ENCODE data around the gene SH3RF1.

The SH3RF1 gene

DNA sequence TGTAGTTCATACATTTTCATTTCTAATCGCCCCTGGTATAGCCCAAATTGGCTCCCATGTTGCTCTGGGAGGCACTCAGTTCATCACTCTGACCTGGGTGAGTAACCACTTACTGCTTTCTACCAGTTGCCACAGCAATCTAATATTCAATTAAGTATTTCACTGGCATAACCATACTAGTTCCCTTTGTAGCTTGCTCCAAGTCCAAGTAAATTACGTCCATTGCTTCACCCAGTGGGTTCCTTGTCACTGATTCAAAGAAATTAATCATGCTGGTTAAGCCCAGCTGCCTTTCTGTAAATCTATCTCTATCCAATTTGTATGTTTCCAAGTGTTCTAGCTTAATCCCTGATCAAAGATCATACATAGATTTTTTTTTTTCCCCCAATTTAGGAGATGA, 168.7 kb downstream of the SH3RF1 start:
- ATAC-seq (no peak), DNase-seq (no peak)

DNA sequence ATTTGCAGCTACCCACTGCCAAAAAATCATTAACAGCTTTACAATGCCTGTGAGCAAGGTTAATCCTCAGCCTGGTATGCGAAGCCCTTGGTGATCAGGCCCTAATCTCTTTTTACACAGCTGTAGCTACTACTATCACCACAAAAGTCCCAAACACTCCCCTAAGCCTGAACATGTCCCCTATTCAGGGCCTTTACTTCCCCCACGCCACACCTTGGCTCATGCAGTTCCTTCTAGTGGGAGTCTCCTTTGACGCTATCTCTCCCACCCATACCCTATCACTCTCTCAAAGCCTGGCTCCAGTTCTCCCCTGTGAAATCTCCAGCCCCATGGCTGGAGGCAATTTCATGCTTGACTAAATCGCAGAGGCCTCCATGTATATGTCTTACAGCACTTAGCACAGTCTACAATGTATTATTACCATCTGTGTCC, 170.1 kb downstream of the SH3RF1 start:
- ATAC-seq (peak; percentile 12), DNase-seq (no peak)

DNA sequence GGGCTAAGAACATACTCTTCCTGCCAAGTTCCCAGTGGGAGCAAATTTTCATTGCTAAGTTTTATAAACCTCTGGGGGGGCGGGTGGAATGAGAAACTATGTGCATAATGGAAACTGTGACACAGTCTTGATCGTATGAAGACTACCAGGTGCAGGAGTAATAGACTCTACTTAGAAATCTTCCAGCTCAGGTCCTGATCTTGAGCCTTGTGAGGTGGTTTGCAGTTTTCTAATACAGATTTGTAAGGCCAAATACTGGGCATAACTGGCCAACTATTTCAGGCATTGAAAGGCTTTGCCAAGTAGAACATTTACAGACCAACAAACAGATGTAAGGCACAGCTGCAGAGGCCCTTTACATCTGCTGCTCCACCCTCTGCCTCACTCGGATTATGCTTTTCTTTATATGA, 171.0 kb downstream of the SH3RF1 start:
- ATAC-seq (no peak), DNase-seq (no peak)

DNA sequence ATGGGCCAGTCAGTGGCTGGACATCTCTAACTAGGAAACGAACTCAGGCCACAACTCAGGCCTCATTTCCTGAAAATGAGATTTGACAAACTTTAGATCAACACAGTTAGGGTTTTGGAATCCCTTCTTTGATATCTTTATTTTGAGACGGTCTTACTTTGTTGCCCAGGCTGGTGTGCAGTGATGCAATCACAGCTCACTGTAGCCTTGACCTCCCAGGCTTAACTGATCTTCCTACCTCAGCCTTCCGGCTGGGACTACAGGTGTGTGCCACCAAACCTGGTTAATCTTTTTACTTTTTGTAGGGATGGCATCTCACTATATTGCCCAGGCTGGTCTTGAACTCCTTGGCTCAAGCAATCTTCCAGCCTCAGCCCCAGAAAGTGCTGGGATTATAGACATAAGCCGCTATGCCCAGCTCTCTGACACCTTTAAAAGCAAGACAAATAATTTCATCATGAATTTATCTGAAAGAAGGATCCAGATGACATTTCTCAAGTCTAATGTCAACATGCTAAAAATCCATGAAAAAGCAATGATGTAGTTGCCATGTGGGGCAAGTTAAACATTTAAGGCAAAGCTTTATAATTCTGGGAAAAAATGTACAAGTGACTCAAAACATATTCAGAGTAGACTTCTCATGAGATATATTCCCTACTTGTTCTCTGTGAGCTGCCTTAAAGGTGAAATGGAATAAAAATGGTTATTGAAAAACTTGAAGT, 171.6 kb downstream of the SH3RF1 start:
- ATAC-seq (no peak), DNase-seq (no peak)

DNA sequence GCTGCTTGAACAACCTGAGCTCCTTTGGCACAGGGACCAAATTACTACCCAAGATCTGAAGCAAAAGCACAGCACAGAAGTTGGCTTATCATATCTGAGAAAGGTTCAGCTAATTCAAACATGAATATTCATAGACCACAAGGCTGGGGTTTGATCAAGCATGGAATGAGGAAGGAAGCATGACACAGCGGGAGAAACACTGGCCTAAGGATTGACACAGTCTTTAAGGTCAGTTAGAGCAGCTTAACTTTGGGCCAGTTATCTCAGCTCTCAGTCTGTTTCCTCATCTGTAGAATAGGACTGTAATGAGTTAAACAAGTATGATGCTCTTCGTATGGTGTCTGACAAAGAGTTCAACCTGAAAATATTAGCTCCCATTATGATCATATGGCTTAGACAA, 172.2 kb downstream of the SH3RF1 start:
- ATAC-seq (no peak), DNase-seq (no peak)

DNA sequence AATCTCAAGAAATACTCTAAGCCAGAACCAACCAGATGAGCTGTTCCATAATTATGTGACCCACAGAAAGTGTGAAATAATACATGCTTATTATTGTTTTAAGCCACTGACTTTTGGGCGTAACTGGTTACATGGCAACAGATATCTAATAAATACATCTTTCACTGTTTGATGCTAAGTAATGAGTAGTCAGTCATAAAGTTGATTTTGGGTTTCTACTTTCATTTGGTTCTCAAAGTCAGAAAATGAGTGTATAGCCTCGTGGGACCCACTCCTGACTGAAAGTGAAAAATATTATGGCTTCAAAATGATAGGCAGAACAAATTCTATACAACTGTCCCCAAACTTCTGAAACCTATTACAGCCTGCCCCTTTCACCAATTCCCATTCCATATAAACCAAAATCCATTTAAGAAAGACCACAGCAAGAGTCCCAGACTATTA, 172.7 kb downstream of the SH3RF1 start:
- DNase-seq (no peak), ATAC-seq (no peak)

DNA sequence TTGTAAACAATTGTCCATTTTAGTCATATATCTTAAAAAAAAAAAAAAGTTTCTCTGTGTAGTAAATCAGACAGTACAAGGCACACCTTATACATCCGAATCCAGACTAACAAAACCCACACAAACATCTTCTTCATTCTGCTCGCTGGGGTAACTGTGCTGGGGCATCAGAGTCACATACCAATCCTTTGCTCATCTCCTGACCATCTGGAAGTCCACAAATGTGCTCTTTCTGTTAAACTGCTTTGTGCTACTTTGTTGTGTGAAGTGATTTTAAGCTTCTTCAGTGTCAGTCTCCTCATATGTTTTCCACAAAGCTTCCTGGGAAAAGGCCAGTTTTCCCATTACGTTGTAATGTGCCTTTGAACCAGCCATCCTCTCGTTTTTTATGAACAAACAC, 174.5 kb downstream of the SH3RF1 start:
- DNase-seq (no peak), ATAC-seq (no peak)

DNA sequence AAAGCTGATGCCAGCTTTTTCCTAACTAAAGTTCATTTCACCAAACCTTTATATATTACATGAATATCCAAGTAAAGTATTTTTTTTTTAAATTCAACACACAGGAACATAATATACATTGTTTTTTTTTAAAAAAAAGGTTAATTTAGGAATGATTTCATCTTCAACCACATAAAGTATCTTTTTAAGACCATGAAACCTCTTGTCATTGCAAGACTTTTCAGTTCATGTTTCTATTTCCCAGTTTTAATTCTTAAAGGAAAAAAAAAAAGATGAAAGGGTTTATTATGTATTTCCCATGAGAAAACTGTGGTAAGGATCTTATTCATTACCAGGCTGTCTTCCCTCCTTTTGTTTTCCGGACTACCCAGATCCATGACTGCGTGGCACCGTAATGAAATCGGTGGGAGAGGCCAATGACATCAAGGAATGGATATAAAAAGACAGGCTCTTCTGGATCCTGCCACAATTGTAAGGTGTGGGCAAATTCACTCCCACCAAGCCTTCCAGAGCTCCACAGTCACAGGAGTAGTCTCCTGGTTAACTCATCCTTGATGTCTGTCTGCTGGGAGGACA, 176.0 kb downstream of the SH3RF1 start:
- no peak for DNase-seq
- ATAC-seq: no peak

DNA sequence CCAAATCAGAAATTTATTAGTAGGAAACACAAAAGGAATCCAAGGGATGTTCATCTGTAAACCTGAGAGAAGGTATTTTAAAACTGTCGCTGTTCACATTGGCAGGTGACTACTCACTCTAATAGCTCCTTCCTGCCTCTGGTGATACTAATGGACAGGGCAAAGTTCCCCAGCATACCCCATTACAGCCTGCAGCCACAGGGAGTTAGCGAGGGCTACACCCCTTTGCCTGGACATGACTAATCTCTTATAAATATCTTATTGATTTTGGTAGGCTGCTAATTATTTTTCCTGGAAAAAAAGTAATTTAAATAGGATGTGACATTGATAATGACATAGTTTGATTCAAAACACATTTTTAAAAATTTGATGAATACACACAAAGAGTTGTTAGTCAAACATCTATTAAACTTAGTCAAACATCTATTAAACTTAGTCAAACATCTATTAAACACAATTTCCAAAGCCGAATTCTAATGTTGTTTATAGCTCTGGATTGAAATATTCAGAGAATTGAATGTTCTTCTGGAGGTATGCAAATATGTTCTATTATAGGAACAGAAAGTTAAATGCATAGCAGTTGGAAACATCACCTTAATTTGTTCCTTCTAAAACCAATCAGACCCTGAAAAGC, 177.8 kb downstream of the SH3RF1 start:
- DNase-seq (no peak), ATAC-seq (no peak)

DNA sequence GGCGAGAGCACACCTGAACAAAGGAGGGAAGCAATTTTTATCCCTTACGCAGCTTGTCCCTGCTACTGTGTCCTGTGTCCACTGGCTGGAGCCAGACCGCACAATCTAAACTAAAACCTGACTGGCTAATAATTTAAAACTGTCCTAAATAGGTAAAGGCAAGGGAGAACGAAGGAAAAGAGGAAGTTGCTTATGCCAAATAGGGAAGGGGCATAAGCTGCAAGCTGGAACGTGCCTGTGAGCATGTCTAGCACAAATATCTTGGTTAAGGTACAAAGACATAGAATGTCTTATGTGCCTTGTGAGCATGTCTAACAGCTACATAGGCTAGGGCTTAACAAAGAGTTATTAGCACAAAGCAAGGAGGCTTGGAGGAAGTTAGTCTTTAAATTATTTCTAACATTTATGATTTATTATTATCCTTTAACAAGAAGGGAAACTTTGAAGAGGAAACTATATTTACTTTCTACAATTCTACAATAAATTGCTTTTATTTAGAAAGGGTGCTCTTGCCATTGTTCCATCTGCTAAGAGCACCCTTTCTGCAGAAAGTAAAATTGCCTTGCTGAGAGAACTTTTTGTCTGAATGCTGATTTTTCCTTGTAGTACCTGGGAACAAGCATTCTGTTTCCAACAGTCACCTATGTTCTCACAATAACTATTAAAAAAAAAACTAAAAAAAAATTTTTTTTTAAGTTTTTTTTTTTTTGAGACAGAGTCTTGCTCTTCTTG, 180.1 kb downstream of the SH3RF1 start:
- ATAC-seq: no peak
- no peak for DNase-seq

DNA sequence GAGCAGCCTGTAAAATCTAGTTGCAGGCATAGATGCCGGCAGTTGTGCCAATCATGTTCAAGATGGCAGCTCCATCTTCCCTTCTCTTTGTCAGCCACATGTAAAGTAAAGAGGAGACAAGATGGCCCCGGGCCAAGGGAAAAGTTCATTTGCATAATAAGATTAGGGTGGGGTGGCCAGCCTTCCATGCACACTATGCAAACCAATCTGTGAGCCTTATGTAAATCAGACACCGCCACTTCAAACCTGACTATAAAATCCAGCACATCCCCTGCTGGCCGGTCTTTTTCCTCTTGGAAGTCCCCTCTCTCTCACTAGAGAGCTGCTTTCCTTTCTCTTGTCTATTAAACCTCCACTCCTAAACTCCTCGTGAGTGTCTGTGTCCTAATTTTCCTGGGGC, 181.8 kb downstream of the SH3RF1 start:
- no peak for ATAC-seq
- no peak for DNase-seq

DNA sequence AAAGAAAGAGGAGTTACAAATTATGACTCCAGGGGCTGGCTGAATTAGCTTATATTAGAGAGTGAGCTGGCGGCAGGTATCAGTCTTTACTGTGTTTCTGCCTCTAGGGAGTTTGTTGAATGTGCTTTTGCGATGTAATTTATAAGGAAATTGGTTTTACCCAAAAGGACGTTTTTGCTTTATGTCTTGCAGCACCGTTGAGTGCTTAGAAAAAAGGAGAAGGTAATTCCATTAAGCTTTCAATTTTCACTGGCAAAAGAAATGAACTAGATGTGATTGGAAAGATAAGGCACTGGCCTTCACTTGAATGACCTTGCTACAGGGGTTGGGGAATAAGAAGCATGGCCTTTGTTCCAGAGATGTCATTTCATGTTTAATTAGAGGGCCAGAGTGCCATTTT, 185.8 kb downstream of the SH3RF1 start:
- DNase-seq (no peak), ATAC-seq (no peak)

DNA sequence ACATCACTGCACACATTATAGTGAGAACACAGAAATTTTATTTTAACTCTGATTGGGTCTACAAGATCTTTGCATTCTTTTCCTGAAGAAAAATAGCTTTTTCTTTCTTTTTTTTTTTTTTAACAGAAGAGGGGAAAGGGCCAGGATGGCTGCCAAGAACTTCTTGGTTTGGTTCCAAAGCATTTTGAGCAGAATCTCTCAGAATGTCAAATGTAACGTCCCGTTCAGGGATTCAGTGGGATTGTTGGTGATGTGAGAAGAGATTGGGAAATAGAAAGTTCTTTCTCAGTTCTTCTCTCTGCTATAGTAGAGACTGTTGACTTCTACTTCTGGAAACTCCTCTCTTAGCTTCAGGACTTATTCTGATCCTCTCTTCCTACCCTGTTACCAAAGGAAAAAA, 189.8 kb downstream of the SH3RF1 start:
- DNase-seq: no peak

DNA sequence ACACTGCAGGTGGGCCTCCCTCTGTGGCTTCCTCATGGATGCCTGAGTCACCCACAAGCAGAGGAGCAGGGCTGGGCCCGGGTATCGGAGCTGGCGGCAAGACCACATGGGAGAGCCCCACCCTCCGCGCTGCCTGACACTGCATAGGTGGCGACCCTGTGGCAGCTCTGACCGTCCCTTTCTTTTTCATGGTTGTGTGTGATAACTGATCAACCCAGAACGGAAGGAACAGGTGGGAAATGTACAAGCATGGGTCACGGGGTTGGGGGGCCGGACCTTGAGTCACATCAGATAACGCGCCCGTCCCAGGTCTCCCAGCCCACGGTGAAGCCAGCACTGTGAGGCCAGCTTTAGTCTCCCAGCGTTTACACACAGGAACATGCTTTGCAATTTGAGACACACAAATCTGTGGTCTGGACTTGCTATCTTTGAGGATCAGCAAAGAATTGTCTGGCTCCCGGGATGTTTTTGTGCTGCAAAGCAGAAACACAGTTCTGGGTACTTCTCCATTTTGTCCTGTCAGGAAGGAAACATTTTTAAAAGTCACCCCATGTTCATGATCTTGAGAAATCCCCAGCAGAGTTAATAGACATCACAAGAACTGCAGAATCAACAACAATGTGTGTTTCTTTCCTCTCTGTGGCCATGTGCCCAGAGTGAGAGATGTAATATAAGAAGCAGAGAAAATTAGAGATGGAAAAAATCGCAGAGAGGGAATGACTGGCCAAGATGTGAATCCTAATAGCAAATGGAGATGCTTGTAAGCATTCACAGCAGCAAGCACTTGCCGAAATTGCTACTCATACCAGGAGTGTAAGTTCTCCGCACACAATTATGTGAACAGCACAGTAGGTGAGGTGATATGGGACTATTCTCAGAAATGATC, 190.6 kb downstream of the SH3RF1 start:
- DNase-seq: peak; percentile 49
- ATAC-seq: peak; percentile 88

More for the DNA sequence above, 189.8 kb downstream of the SH3RF1 start:
- ATAC-seq: no peak

DNA sequence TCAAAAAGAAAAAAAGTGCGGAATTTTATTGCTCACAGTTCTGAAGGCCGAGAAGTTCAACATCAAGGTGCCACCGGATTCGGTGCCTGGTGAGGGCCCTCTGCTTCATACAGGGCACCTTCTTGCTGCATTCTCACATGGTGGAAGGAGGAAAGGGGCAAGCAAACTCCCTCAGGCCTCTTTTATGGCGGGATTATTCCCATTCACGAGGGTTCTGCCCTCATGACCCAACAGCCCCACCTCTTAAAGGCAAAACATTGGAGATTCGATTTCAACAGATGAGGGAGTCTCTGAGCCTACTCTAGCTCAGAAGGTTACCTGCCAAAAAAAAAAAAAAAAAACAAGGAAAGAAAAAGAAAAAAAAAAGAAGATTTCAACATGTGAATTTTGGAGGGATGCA, 196.6 kb downstream of the SH3RF1 start:
- no peak for ATAC-seq

DNA sequence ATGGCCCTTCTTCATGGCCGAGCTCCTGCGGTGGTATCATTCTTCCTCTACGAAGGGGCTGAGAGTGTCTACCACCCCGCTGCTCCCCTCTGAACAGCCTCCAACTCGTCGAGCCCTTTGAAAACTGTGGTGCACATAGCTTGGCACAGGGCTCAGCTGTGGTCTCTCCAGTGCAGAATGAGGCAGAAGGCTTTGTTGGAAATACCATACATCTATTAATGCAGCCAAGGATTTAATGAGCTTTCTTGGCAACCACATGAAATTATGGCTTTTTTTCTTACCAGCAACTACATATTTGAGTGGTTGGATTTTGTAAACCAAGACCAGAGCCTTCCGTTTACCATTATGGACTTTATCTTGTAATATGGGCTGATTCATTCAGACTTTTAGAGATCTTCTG, 199.0 kb downstream of the SH3RF1 start:
- no peak for ATAC-seq
- DNase-seq: no peak

More for the DNA sequence above, 196.6 kb downstream of the SH3RF1 start:
- no peak for DNase-seq

DNA sequence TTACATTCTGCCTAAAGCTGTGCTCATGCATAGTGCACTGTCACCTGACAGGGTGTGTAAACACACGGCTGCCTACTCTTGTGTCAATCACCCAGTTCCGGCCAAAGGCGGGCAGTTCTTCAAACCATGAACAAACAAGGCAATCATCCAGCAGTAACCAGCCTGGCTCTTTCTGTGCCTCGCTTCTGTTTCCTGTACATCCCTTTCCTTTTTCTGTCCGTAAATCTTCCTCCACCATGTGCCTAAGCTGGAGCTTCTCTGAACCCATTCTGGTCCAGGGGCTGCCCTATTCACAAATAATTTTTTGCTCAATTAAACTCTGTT, 199.9 kb downstream of the SH3RF1 start:
- no peak for DNase-seq
- no peak for ATAC-seq

DNA sequence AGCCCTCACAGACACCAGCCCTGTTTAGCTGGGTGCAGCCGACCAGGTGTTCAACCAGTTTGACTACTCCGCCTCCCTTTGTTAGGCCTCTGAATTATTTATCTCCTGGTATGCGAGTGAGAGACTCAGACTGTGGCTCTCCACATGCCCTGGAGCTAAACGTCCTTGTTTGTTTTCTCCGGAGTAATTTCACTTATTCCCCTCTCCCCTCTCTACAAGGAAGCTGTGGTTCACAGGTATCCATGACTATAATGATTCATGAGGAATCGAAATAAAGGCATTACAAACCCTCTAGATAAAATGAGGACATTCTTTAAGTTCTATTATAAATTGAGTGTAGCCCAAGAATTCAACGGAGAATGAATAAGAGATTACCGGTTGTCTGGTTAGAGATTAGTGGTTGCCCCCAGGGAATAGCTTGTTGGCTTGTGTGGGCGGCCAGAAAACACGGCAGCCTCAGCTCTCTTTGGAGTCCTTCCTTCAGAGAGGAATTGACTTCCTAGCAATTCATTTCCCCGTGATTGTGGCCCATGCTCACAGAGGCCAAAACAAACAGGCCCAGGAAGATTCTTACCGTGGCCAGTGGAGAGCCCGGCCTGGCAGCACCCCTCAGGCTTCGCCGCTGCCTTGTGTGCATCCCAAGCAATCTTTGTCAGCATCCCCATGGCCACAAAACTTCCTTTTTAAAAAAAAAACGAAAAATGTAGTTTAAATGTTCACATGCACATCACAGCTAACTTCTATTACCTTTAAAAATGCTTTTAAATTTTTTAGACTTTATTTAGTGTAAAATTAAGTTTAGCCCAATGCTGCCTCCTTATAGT, 200.5 kb downstream of the SH3RF1 start:
- DNase-seq (no peak), ATAC-seq (no peak)

DNA sequence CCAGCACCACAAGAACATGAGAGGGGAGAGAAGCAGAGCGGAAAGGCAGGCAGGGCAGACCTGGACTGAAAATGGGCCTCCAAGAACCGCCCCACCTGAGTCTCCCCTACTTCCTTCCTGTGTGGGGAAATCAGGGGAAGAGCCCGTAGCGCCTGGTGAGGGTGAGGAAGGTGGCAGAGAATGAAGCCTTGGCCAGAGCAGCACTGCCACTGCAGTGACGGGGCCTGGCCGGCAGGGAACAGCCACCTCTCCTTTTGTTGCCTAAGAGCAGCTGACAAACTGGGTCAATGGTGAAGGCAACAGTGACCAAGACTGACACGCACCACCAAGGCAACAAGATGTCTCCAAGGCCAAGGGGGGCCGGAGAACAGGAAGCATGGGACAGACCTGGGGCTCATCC, 202.3 kb downstream of the SH3RF1 start:
- no peak for ATAC-seq
- DNase-seq: no peak

DNA sequence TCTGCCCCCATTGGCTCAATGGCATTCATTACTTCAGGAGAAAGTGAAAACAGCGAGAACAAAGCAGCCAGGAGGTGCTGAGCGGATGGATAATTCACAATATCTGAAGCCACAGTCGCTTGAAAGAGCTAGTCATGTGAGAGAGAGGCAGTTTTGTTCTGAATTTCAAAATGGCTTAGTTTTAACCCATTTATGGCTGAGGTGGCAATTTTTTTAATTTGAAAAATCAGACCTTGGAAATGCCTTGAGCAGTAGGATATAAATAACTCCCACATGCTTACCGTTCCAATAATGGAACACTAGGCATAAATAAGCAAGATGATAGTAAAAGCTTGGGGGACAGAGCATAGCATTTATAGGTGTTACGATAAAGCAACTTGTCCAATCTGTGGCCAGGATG, 203.8 kb downstream of the SH3RF1 start:
- no peak for DNase-seq
- ATAC-seq: no peak

DNA sequence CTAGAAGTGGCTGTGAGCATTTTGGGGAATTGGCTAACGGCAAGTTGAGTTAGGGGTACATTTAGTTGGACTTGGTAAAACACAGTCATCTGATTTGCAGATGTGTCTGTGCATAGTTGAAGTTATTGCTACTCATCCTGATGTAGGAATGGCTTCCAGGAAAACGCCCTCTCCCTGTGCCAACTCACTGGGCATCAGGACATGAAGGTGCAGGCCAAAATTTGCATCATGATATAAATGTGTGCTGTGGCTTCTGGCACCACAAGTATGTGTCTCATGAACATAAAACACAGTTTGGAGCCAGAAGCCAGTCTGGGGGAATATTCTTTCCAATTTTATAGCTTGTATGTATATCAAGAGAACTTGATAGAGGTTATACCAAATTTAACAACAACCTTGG, 206.5 kb downstream of the SH3RF1 start:
- DNase-seq (no peak), ATAC-seq (no peak)

Measured in stimulated activated naive CD8-positive, alpha-beta T cell treated with anti-CD3 and anti-CD28 coated beads, Interleukin-15, Interleukin-2, amounts not matched to agents 100 U/mL and 50 U/mL, for 24 hours (primary cell).